ENCODE results near the gene TAOK3.

DNA sequence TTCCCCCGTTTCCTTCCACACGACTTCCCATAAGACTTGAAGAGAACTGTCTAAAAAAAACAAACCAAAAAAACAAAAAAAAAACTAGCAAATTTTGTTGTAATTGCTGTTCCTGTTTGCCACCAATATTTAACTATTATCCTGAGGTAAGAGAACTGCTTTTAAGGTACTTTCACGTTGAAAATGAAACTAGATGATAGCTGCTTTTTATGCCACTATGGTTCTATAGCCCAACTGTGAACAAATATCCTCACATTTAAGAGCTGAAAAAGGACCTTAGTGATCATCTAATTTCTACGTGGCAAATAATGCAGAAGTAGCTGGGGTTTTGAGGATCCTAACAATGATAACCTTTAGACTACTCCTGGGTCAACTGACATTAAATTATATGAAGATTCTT, 98.6 kb downstream of the TAOK3 start:
- TF ChIP-seq EZH2 (IDR thresholded peaks at IDR 0.05) = no peak
- TF ChIP-seq, protein P1, sequence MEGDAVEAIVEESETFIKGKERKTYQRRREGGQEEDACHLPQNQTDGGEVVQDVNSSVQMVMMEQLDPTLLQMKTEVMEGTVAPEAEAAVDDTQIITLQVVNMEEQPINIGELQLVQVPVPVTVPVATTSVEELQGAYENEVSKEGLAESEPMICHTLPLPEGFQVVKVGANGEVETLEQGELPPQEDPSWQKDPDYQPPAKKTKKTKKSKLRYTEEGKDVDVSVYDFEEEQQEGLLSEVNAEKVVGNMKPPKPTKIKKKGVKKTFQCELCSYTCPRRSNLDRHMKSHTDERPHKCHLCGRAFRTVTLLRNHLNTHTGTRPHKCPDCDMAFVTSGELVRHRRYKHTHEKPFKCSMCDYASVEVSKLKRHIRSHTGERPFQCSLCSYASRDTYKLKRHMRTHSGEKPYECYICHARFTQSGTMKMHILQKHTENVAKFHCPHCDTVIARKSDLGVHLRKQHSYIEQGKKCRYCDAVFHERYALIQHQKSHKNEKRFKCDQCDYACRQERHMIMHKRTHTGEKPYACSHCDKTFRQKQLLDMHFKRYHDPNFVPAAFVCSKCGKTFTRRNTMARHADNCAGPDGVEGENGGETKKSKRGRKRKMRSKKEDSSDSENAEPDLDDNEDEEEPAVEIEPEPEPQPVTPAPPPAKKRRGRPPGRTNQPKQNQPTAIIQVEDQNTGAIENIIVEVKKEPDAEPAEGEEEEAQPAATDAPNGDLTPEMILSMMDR (IDR thresholded peaks at IDR 0.05) = no peak
